ENCODE results near the gene FBXO8. TPM values are rescaled to one million over a fixed set of nuclear protein-coding genes. Genes with fewer than 3 reads are reported as not detected.

Gene FBXO8
- polyA plus RNA-seq, 1 of the 3 experiments (the other 2 are of a cell fraction), result 16.0 TPM

GRCh38 chr4:174230148-174230547 lies 53.3 kb downstream of the FBXO8 start:
- Histone ChIP-seq H3K27me3 (ENCODE audit: insufficient read depth) (no peaks in the 10 kb centered on the region), H3K4me3 (ENCODE audit: low read depth in 2 of 2, low read length in 1 of 2) (no peak overlapping the region), H3F3A (replicated peaks; ENCODE audit: insufficient read depth) (no peaks in the 10 kb centered on the region), H3K9me2 (no peaks in the 10 kb centered on the region), H4K20me1 (ENCODE audit: insufficient read depth) (no peaks in the 10 kb centered on the region), H2AFZ (ENCODE audit: low read depth) (no peak overlapping the region), H3K79me2 (ENCODE audit: insufficient read depth) (no peaks in the 10 kb centered on the region), H3K9me3 (no peaks in the 10 kb centered on the region), H3K4me2 (no peak overlapping the region), H3K27ac (ENCODE audit: low read depth in 2 of 2, low read length in 1 of 2) (no peak overlapping the region; a peak in 1 of 4 replicates), H3K4me1 (ENCODE audit: control insufficient read depth in 1 of 2, insufficient read depth in 2 of 2, low read depth in 1 of 2, low read length in 1 of 2) (peaks cover 0 to 18% of the 10 kb centered on the region in 2 experiments; a peak in 2 of 4 replicates), H3K36me3 (replicated peaks in 1 of 2; ENCODE audit: control insufficient read depth in 1 of 2, insufficient read depth in 2 of 2, low read length in 1 of 2) (peaks cover 8 to 10% of the 10 kb centered on the region in 2 experiments), H3K9ac (no peak overlapping the region)
- TF ChIP-seq EP300 (IDR thresholded peaks at IDR 0.05; ENCODE audit: borderline replicate concordance in 1 of 2, low read depth in 1 of 2, low read length in 1 of 2) (no peak), NRF1 (IDR thresholded peaks at IDR 0.05; ENCODE audit: low read depth, low read length) (no peak), YY1 (IDR thresholded peaks at IDR 0.05; ENCODE audit: low read depth) (no peak), ZBTB33 (IDR thresholded peaks at IDR 0.05; ENCODE audit: borderline replicate concordance, low read depth) (no peak), FOXJ3 (CRISPR knock-in tag; IDR thresholded peaks at IDR 0.05) (no peak)
- no peak for DNase-seq
- ChIA-PET POLR2A (no interaction called here), CTCF (interaction anchor here (1.1 to 1.3 kb wide), 5 partner anchors 10 to 21 kb away, joined by 3 to 6 read pairs (median 3); no protein-coding TSS in a partner anchor)

GRCh38 chr4:174228988-174229387 lies 54.5 kb downstream of the FBXO8 start:
- Histone ChIP-seq H3F3A (replicated peaks; ENCODE audit: insufficient read depth) (no peaks in the 10 kb centered on the region), H3K36me3 (replicated peaks in 1 of 2; ENCODE audit: control insufficient read depth in 1 of 2, insufficient read depth in 2 of 2, low read length in 1 of 2) (peaks cover 8 to 10% of the 10 kb centered on the region in 2 experiments), H3K4me3 (ENCODE audit: low read depth in 2 of 2, low read length in 1 of 2) (no peak overlapping the region), H2AFZ (ENCODE audit: low read depth) (no peak overlapping the region), H3K27ac (ENCODE audit: low read depth in 2 of 2, low read length in 1 of 2) (no peak overlapping the region), H3K9me2 (no peaks in the 10 kb centered on the region), H3K4me2 (no peak overlapping the region), H3K4me1 (ENCODE audit: control insufficient read depth in 1 of 2, insufficient read depth in 2 of 2, low read depth in 1 of 2, low read length in 1 of 2) (peaks cover 0 to 19% of the 10 kb centered on the region in 2 experiments; a peak in 2 of 4 replicates), H4K20me1 (ENCODE audit: insufficient read depth) (no peaks in the 10 kb centered on the region), H3K79me2 (ENCODE audit: insufficient read depth) (no peaks in the 10 kb centered on the region), H3K9ac (no peak overlapping the region), H3K9me3 (no peaks in the 10 kb centered on the region), H3K27me3 (ENCODE audit: insufficient read depth) (no peaks in the 10 kb centered on the region)
- DNase-seq, result no peak
- CTCF ChIA-PET, result interaction anchor here (1.1 to 1.3 kb wide), 4 partner anchors 9 to 13 kb away, joined by 3 to 6 read pairs (median 4); no protein-coding TSS in a partner anchor
- POLR2A ChIA-PET, result interaction anchor here (1.2 kb wide), 1 partner anchor 12 kb away, joined by 3 read pairs; no protein-coding TSS in a partner anchor
- WGBS (ENCODE audit: low lambda C conversion rate), result 78% methylated on average over 2 of the region's 2 CpGs
- TF ChIP-seq ZBTB33 (IDR thresholded peaks at IDR 0.05; ENCODE audit: borderline replicate concordance, low read depth), result no peak
- no peak for TF ChIP-seq YY1 (IDR thresholded peaks at IDR 0.05; ENCODE audit: low read depth)
- no peak for TF ChIP-seq IRF3 (IDR thresholded peaks at IDR 0.05; ENCODE audit: low read depth, low read length)
- no peak for TF ChIP-seq GABPA (IDR thresholded peaks at IDR 0.05; ENCODE audit: low read depth)
- TF ChIP-seq POLR2AphosphoS5 (IDR thresholded peaks at IDR 0.05; ENCODE audit: low read depth, low read length), result no peak
- no peak for TF ChIP-seq TEAD4 (IDR thresholded peaks at IDR 0.05; ENCODE audit: borderline replicate concordance, insufficient read depth)
- no peak for TF ChIP-seq FOSL2 (IDR thresholded peaks at IDR 0.05; ENCODE audit: borderline replicate concordance, low read depth)
- TF ChIP-seq JUND (IDR thresholded peaks at IDR 0.05), result no peak
- no peak for TF ChIP-seq SMC3 (IDR thresholded peaks at IDR 0.05; ENCODE audit: low read depth, low read length)
- TF ChIP-seq RCOR1 (IDR thresholded peaks at IDR 0.05; ENCODE audit: low read length), result no peak
- no peak for TF ChIP-seq MEF2A (IDR thresholded peaks at IDR 0.05; ENCODE audit: borderline replicate concordance, low read depth)
- no peak for TF ChIP-seq CTCF (IDR thresholded peaks at IDR 0.05)
- no peak for TF ChIP-seq RFX5 (IDR thresholded peaks at IDR 0.05; ENCODE audit: low read length)
- no peak for TF ChIP-seq RXRA (IDR thresholded peaks at IDR 0.05; ENCODE audit: borderline replicate concordance, low read depth)
- TF ChIP-seq MXI1 (IDR thresholded peaks at IDR 0.05; ENCODE audit: low read depth, low read length), result no peak
- no peak for TF ChIP-seq NRF1 (IDR thresholded peaks at IDR 0.05; ENCODE audit: low read depth, low read length)
- TF ChIP-seq NFIC (IDR thresholded peaks at IDR 0.05; ENCODE audit: borderline replicate concordance), result no peak
